Neural progenitor cell (in vitro differentiated cells): ENCODE results near the gene PLAC1.

ENCODE experiments used
- EZH2 ChIP-seq: fragments of 200-600 bp; sonication (generic); IDR thresholded peaks from 2 replicates; pipeline ENCODE4 v1.6.1; 2017; ENCODE audit warnings: antibody characterized with exemption, mild to moderate bottlenecking, moderate library complexity
- EZH2phosphoT487 ChIP-seq: fragments of 200-600 bp; sonication (generic); IDR thresholded peaks from 2 replicates; pipeline ENCODE4 v1.6.1; 2017; ENCODE audit warnings: antibody characterized with exemption
- TF ChIP-seq, protein P1 (sequence below): fragments of 200-600 bp; sonication (generic); IDR thresholded peaks from 2 replicates; pipeline ENCODE4 v1.5.1; 2017; ENCODE audit warnings: antibody characterized with exemption, mild to moderate bottlenecking

DNA sequence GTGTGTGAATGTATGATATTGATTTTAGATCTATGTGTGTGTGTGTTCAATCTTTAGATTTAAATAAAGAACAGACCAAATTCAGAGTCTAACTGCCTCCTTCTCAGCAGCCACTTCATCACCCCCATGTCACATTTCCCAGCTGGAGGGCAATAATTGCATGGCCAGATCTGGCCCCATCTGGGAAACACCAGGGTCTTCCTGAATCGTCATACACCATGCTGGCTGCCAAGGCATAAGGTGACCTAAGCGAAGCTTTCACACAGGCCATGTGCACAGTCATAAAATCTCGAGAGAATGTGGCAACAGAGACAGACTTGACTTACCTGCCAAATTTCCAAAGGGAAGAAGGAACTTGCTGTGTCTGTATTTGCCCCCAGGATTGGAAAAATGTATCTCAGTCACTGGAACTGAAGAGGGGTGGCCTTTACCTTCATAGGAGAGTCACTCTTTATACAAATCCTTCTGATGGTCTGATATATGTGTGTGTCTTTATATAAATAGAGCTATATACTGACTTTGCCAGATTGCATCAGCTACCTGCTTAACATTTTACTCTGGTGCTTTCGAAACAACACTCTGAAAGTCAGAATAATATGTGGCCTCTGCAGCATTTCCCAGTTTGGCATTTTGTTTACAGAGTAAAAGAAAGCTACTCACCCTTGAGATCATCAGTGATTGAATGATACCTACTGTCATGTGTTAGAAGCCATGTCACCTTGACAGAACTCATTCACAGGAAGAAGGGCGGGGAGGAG, at the start of gene PLAC1:
- TF ChIP-seq, protein P1, sequence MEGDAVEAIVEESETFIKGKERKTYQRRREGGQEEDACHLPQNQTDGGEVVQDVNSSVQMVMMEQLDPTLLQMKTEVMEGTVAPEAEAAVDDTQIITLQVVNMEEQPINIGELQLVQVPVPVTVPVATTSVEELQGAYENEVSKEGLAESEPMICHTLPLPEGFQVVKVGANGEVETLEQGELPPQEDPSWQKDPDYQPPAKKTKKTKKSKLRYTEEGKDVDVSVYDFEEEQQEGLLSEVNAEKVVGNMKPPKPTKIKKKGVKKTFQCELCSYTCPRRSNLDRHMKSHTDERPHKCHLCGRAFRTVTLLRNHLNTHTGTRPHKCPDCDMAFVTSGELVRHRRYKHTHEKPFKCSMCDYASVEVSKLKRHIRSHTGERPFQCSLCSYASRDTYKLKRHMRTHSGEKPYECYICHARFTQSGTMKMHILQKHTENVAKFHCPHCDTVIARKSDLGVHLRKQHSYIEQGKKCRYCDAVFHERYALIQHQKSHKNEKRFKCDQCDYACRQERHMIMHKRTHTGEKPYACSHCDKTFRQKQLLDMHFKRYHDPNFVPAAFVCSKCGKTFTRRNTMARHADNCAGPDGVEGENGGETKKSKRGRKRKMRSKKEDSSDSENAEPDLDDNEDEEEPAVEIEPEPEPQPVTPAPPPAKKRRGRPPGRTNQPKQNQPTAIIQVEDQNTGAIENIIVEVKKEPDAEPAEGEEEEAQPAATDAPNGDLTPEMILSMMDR = no peak
- no peak for TF ChIP-seq EZH2phosphoT487
- TF ChIP-seq EZH2 = no peak
